MCF 10A (cell line): ENCODE data around the gene USP40. TPM values are rescaled to one million over a fixed set of nuclear protein-coding genes. Genes with fewer than 3 reads are reported as not detected.

Experiments
- BruUV-seq: library from RNA; stranded (reverse); fragments of 400-500 nt; replicated peaks from 2 replicates; lab custom pipeline; 2021; lab: Mats Ljungman, UMichigan
- CTCF ChIA-PET: fragments of 300-600 bp; sonication (Branson Sonifier 250); formaldehyde crosslinking; extraction: SDS; loops from one replicate; lab custom pipeline; 2021; ENCODE audit warnings: antibody characterized with exemption, inconsistent platforms; lab: Yijun Ruan, JAX
- POLR2A ChIA-PET: fragments of 300-600, 350-650 bp; sonication (Branson Sonifier 250); formaldehyde crosslinking; extraction: SDS; loops from one replicate; lab custom pipeline; 2020; ENCODE audit warnings: antibody characterized with exemption, inconsistent platforms; lab: Yijun Ruan, JAX
- DNase-seq: peaks from one replicate; pipeline ENCODE4 v3.0.0-alpha.2; 2018; ENCODE audit not compliant: unreplicated experiment
- H3K27ac Mint-ChIP-seq: one replicate; pipeline ENCODE4 v1.8.0; 2022; ENCODE audit warnings: mild to moderate bottlenecking, low read depth, mixed read lengths; ENCODE audit not compliant: unreplicated experiment
- H3K27me3 Mint-ChIP-seq: one replicate; pipeline ENCODE4 v1.8.0; 2022; ENCODE audit warnings: mixed read lengths; ENCODE audit not compliant: insufficient read depth, unreplicated experiment
- H3K36me3 Mint-ChIP-seq: one replicate; pipeline ENCODE4 v1.8.0; 2022; ENCODE audit warnings: mild to moderate bottlenecking, moderate library complexity, mixed read lengths; ENCODE audit not compliant: insufficient read depth, unreplicated experiment
- H3K4me1 Mint-ChIP-seq: one replicate; pipeline ENCODE4 v1.8.0; 2022; ENCODE audit warnings: mixed read lengths; ENCODE audit not compliant: insufficient read depth, unreplicated experiment
- H3K4me3 Mint-ChIP-seq: one replicate; pipeline ENCODE4 v1.8.0; 2022; ENCODE audit warnings: mild to moderate bottlenecking, moderate library complexity, mixed read lengths; ENCODE audit not compliant: unreplicated experiment
- H3K9me3 Mint-ChIP-seq: one replicate; pipeline ENCODE4 v1.8.0; 2022; ENCODE audit warnings: mixed read lengths; ENCODE audit not compliant: unreplicated experiment
- intact Hi-C: fragments of 100-400 bp; cut with micrococcal nuclease; formaldehyde crosslinking; loops from 2 replicates; pipeline ENCODE4 v1.14.1; 2022
- total RNA-seq: library from RNA; stranded (reverse); gene quantifications from 2 replicates; pipeline ENCODE4 v1.2.3, GENCODE V29; 2022
- TF ChIP-seq, protein P1 (sequence below): fragments of 200-600 bp; IDR thresholded peaks from one replicate; pipeline ENCODE4 v1.8.0; 2022; ENCODE audit warnings: antibody characterized with exemption, mild to moderate bottlenecking; ENCODE audit not compliant: unreplicated experiment

The USP40 gene
- total RNA-seq, 1 experiment from 2014 or later: 56.3 TPM

DNA sequence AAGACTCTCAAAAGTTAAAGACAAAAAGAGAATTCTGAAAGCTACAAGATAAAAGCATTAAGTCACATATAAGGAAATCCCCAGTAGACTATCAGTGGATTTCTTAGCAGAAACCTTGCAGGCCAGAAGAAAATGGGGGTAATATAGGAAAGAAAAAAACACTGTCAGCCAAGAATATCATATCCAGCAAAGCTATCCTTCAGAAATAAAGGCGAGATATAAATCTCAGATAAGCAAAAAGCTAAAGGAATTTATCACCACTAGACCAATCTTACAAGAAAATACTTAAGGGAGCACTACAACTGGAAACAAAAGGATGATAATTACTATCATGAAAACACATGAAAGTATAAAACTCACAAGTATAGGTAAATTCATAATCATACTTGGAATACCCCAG, 63.1 kb downstream of the USP40 start:
- Mint-ChIP-seq H3K4me3 (no peak overlapping the region), H3K36me3 (peaks cover 73% of the 10 kb centered on the region), H3K27me3 (no peaks in the 10 kb centered on the region), H3K9me3 (peaks cover 31% of the 10 kb centered on the region), H3K27ac (no peak overlapping the region), H3K4me1 (peaks cover 14% of the 10 kb centered on the region)
- TF ChIP-seq, protein P1, sequence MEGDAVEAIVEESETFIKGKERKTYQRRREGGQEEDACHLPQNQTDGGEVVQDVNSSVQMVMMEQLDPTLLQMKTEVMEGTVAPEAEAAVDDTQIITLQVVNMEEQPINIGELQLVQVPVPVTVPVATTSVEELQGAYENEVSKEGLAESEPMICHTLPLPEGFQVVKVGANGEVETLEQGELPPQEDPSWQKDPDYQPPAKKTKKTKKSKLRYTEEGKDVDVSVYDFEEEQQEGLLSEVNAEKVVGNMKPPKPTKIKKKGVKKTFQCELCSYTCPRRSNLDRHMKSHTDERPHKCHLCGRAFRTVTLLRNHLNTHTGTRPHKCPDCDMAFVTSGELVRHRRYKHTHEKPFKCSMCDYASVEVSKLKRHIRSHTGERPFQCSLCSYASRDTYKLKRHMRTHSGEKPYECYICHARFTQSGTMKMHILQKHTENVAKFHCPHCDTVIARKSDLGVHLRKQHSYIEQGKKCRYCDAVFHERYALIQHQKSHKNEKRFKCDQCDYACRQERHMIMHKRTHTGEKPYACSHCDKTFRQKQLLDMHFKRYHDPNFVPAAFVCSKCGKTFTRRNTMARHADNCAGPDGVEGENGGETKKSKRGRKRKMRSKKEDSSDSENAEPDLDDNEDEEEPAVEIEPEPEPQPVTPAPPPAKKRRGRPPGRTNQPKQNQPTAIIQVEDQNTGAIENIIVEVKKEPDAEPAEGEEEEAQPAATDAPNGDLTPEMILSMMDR: no peak
- ChIA-PET CTCF (no interaction called here), POLR2A (interaction anchor here (1.8 kb wide), 1 partner anchor 11 kb away, joined by 4 read pairs; no protein-coding TSS in a partner anchor)
- BruUV-seq: no TSS peak
- DNase-seq: no peak
- intact Hi-C loops: no loop called here

DNA sequence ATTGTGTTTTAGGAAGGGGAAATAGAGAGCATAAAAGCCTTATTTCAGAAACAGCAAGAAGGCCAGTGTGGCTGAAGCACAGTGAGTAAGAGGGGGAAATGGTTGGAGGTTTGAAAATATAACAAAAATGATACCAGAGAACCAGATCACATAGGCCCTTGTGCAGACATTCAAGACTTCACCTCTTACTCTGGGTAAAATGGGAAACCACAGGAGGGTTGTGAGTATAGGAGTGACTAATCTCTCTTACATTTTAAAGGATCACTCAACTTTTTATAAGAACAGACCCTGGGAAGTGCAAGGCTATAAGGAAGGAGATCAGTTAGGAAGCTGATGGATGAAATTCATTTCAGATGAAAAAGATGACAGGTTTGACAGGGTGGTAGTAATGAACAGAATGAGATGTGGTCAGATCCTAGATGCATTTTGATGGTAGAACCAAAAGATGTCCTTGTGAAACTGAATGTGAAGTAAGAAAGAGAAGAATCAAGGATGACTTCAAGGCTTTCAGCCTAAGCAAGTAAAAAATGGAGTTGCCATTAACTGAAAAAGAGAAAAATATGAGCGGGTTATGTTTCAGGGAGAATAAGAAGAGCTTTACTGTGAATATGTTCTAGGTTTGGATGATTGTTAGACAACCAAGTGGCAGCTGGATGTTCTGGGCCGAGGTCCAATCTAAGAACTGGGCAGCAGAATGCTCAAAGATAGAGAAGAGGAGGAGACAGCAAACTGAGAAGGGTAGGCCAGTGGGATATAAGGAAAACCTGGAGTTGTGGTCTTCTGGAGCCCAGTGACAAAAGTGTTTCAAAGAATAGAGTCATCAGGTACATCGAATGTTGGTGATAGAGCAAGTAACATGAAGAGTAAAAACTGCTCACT, 65.1 kb downstream of the USP40 start:
- intact Hi-C loops: no loop called here
- H3K27me3 Mint-ChIP-seq: no peaks in the 10 kb centered on the region
- peaks cover 31% of the 10 kb centered on the region for H3K9me3 Mint-ChIP-seq
- TF ChIP-seq, protein P1: no peak
- peaks cover 14% of the 10 kb centered on the region for H3K4me1 Mint-ChIP-seq
- ChIA-PET POLR2A (no interaction called here), CTCF (interaction anchor here (0.7 kb wide), 1 partner anchor 144 kb away, joined by 3 read pairs; no protein-coding TSS in a partner anchor)
- no peak overlapping the region for H3K27ac Mint-ChIP-seq
- H3K36me3 Mint-ChIP-seq: peaks cover 78% of the 10 kb centered on the region
- no peak overlapping the region for H3K4me3 Mint-ChIP-seq
- DNase-seq: no peak
- no TSS peak for BruUV-seq

DNA sequence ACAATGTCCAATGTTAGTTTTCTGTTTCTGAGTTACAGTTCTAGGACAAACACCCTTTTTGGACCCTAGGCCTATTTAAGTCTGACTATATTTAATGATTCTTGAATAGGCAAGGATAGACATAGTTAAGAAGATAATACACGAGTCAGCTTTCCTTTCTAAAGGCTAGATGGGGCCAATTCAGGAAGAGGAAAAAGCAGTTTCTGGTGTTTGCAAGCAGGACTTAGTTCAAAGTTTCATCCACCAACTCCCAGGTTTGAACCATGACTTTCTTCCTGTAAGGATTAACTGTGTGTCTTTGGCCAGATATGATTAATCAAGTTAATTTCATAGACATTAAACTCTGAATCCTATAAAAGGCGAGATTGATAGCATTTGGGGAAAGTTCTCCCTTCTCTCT, 66.7 kb downstream of the USP40 start:
- CTCF ChIA-PET: no interaction called here
- no peak overlapping the region for H3K4me3 Mint-ChIP-seq

DNA sequence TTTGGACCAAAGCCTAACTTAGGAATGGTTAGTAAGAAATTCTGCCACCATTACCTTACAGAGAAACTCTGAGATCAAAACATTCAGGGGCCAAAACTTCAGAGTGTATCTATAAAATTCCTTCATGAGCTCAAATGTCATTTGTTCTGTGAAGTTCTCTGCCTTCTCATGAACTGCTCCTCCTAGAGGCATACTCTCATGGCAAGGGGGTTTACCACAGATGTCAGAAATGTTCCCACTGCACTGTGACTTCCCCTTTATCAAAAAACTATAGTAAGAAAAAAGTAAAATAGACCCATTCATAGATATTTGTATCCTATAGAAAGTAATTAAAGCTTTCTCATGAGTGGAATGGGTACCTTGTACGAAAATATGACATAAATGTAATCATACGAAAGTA, 68.5 kb downstream of the USP40 start:
- Mint-ChIP-seq H3K27me3 (no peaks in the 10 kb centered on the region), H3K4me3 (no peak overlapping the region), H3K36me3 (peaks cover 60% of the 10 kb centered on the region), H3K27ac (no peak overlapping the region), H3K4me1 (peaks cover 19% of the 10 kb centered on the region), H3K9me3 (peaks cover 14% of the 10 kb centered on the region)
- intact Hi-C loops: loop anchor here (10.0 kb wide), 1 partner anchor 57 kb away; no protein-coding TSS in a partner anchor
- no peak for DNase-seq
- ChIA-PET CTCF (interaction anchor here (0.5 kb wide), 1 partner anchor 214 kb away, joined by 3 read pairs; no protein-coding TSS in a partner anchor), POLR2A (interaction anchor here (1.7 kb wide), 1 partner anchor 11 kb away, joined by 4 read pairs; no protein-coding TSS in a partner anchor)
- TF ChIP-seq, protein P1: no peak
- no TSS peak for BruUV-seq

More for the DNA sequence above, 66.7 kb downstream of the USP40 start:
- DNase-seq: no peak
- H3K36me3 Mint-ChIP-seq: peaks cover 72% of the 10 kb centered on the region
- no peak overlapping the region for H3K27ac Mint-ChIP-seq
- POLR2A ChIA-PET: interaction anchor here (1.0 kb wide), 1 partner anchor 34 kb away, joined by 5 read pairs; no protein-coding TSS in a partner anchor
- H3K4me1 Mint-ChIP-seq: peaks cover 14% of the 10 kb centered on the region
- peaks cover 28% of the 10 kb centered on the region for H3K9me3 Mint-ChIP-seq
- BruUV-seq: no TSS peak
- intact Hi-C loops: loop anchor here (10.0 kb wide), 1 partner anchor 55 kb away; no protein-coding TSS in a partner anchor
- TF ChIP-seq, protein P1: no peak
- H3K27me3 Mint-ChIP-seq: no peaks in the 10 kb centered on the region
